GM18498 (cell line): ENCODE data around the gene CABP2.

ENCODE experiments used
- ATAC-seq: cut with Tn5 transposase; IDR thresholded peaks from one replicate; pipeline ENCODE4 v1.9.1; 2021; ENCODE audit warnings: mild to moderate bottlenecking, moderate library complexity; ENCODE audit not compliant: unreplicated experiment

The CABP2 gene

DNA sequence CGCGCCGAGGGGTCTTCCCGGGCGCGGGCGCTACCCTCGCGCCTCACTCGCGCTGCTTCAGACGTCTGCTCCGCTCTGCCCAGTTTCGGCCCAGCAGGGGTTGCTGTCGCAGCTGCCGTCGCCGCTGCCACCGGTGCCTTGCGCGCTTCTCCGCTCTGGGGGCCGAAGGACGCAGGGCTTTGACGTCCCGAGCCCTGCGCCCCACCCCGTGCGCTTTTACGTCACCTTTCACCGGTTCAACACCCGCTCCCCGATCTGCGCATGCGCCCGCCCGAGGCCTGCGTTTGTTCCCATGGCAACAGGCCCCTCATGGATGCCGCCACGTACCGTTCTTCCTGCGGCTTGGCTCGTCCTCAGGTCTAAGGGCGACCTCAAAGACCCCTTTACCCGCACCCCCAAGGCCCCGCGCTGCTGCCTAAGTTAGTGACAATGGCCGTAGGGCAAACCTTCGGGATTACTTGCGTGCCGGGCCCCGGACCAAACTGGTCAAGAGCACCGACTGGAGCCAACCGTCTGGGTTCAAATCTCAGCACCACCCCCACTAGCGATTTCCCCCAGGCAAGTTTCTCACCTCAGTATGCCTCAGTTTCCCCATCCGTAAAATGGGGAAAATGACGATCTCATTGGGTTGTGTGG lies 14.6 kb downstream of the CABP2 start:
- peak; percentile 51 for ATAC-seq

GRCh38 chr11:67507864-67508485 lies 15.3 kb downstream of the CABP2 start, which contains the start of gene CDK2AP2:
CDK2AP2 (minus strand) TSS chr11:67508162; CDS start chr11:67508082, 80 bp downstream.
- ATAC-seq: peak; percentile 79

GRCh38 chr11:67507242-67507863 lies 15.9 kb downstream of the CABP2 start:
- no peak for ATAC-seq

- no peak for ATAC-seq
Measured at GRCh38 chr11:67506426-67507051, 16.7 kb downstream of the CABP2 start.

DNA sequence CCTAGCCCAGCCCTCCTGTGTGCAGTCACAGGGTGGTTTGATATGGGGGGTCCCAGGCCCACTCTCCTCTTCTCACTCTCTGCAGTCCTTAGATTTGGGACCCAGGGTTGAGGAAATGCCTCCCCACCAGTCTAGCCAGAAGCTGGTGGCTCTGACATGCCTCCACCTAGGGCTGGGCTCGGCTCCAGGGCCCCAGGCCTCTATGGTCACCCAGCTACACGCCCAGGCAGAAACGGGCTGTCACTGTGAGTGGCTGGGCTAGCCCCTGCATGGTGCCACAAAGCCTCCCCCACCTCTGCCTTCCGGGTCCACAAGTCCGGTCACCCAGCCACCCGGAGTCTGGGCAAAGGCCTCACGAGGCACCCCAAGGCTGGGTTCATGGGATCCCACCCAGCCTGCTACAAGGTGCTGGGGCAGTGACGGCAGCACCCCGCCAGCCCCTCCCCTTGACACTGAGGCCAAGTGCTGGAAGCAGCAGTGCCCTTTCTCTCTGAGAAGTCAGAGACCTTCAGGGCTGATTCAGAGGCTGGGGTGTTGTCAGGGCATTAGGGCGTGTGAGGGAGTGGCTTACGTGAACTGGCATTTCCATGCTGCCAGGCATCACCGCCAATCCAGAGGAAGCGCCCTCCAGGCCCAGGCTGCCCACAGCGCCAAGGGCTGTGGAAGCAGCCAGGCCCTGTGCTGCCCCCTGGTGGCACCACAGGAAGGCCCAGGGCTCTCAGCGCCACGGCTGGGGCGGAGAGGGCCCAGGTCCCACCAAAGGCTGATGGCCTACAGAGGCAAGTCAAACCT lies 17.4 kb downstream of the CABP2 start:
- ATAC-seq: peak; percentile 22

- peak; percentile 13 for ATAC-seq
Measured at GRCh38 chr11:67504950-67505581, 18.2 kb downstream of the CABP2 start, which contains the start of gene PITPNM1. PITPNM1 (minus strand) TSS chr11:67505363; CDS start chr11:67504180, 1,183 bp downstream.

DNA sequence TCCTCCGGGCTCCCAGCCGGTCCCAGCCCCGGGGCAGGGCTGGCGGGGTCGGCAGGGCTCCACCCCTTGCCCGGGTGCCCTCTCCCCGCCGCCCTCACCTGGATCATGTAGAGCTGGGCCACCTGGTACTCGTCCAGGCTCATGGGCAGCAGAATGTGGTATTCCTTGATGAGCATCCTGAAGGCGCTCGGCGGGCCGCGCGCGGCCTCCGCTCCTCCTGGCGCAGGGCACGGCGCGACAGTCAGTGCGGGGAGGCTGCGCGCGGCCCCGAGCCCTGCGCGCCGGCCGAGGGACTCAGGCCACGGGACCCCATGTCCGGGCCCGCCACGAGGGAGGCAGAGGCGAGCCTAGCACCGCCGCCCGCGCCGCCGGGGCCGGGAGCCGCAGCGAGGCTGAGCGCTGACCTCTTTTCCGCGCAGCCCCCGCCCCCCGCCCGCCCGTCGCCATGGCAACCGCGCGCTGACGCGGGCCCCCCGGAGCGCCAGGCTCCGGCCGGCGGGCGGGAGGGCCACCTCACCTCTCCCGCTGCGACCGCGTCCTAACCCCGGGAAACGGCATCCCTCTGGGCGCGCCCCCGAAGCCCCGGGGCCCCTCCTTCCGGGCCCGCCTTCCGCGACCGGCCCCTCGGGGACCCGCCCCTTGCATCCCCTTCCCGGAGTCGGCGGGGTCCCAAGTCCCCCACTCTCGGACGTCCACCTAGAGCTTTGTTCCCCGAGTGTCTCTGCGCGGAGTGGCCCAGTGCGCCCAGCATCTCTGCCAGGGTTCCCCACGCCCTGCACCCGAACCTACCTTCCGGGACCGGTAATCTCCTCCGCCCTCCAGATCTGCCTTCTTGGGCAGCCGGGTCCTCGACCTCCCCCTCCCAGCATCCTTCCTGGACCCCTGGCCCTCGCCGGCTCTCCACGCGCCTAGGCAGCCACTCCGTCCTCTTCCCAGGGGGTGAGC lies 19.0 kb downstream of the CABP2 start:
- ATAC-seq: no peak

DNA sequence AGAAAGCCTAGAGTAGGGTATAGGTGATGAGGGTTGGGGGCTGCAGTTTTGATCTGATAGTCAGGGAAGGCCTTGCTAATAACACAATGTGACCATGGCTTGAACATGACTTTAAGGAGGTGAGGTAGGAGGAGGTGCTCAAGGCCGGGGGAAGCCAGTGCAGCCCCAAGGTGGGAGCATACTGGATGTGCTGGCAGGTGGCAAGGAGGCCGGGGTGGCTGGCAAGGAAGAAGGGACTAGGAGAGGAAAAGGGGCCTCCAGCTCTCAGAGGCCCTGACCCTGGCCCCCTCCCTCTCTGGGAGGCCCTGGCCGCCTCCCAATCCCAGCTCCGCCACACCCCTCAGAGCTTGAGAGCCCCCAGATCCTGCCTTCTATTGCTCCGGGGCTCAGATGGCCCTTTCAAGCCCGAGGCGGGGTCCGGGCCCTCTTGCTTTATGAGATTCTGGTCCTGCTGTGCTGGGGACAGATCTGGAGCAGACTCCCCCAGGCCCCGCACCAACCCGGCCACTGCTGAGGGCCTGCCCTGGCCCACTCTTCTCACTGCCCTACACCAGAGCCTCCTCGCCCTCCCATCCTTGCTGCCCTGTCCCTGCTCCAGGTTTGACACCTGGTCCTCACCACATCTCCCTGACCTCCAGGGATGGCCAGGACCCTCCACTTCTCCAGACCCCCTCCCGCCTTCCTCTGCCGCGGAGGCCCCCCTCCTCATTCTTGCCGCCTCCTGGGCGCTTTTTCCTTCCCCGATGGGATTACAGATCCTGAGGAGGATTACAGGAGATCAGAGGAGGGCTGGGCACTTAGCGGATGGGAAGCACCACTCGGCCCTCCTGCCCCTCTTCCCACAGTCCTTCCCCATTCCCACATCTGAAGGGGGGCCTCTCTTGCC lies 19.9 kb downstream of the CABP2 start:
- no peak for ATAC-seq

GRCh38 chr11:67502328-67502979 lies 20.8 kb downstream of the CABP2 start:
- ATAC-seq: no peak

DNA sequence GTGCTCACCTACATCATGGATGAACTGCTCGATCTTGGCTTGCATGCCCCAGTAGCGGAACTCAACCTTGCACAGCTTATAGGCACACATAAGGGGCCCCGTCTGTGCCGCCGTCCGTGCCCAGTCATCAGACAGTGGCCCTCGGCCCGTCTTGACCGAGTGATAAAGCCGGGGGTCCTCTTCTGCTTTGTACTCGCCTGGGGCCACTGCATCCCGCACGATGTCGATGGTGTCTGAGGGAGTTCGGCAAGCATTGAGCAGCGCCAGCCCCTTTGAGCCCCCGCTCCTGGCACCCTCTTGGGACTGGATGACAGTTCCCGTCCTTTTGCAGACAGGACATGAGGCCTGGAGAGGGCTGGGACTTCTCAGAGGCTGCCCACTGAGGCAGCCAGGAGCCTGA lies 21.4 kb downstream of the CABP2 start:
- no peak for ATAC-seq

DNA sequence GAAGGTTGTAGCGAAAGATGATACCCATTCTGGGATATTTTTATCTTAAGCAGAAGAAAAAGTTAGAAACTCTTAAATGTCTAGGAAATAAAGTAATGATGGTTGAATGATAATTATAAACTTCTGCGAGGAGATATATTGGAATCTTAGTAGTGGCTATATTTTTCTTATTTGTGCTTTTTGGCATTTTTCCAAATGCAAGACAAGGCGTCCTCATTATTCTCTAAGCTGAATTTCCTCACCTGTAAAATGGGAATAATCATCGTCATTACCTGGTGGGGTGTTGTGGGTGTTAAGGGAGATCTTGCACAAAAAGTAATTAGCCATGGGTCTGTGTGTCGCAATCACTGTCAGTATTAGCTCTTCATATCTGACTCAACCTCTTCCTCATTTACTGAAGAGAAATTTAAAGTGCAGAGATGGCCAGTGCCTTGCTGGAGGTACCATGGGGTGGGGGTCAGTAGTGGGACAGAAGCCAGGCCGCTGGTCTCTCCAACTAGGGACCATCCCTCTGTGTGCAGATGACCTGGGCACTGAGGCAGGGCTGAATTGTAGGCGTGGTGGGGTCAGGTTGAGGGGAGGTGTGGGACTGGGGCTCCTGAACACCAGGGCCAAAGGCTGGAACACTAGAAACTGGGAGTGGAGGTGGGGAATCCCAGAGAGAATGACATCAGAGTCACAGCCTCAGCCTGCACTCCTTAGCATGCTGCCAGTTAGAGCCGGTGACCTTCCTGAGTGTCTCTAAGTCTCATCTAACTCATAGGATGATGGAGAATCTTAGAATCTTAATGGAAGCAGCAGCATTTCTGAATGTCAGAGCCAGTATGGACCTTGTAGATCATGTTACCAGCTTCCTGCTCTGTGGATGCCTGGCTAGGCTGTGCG lies 22.2 kb downstream of the CABP2 start:
- ATAC-seq: no peak

DNA sequence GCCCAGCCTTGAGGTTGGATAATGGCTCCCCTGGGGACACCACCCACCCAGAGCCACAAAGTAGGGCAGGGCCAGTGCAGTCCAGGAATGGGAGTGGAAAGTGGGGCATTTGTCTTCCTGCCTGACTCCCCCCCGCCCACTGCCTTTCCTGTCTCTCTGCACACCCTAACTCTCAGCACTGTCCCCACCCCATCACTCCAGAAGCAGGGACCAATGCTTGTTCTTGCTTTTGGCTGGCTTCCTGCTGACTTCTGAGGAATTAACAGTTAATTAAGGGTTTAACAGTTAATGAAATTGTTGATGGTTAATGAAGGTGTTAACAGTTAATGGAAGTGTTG lies 22.8 kb downstream of the CABP2 start:
- ATAC-seq: no peak

GRCh38 chr11:67499808-67500483 lies 23.3 kb downstream of the CABP2 start:
- ATAC-seq: no peak

- ATAC-seq: no peak
Measured at GRCh38 chr11:67498544-67498972, 24.7 kb downstream of the CABP2 start.

DNA sequence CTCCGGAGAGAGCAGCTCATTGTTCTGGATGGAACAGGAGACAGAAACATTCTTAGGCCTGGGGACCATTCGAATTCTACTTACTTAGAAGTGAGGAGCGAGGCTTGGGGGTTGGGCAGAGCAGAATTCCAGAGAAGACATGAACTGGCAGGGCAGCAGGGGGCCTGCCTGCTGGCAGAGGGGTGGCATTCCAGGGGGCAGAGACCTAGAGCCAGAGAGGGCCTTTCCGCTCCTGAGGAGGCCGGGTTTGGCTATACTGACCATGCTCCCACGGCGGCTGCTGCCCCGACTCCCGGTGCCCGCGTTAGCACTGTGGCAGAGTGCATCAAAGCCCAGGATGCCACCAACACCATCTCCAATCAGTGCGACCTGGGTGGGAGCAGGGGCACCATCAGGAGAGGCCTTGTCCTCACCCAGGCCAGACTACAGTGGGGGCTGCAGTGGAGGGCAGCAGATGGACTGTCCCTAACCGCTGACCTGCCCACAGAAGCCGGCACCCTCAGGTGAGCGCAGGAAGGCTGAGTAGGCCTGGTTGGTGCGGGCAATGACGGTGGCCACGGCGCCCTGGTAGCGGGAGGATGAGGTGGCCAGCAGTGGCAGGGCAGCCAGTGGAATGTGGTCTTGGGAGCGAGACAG lies 25.5 kb downstream of the CABP2 start:
- no peak for ATAC-seq

DNA sequence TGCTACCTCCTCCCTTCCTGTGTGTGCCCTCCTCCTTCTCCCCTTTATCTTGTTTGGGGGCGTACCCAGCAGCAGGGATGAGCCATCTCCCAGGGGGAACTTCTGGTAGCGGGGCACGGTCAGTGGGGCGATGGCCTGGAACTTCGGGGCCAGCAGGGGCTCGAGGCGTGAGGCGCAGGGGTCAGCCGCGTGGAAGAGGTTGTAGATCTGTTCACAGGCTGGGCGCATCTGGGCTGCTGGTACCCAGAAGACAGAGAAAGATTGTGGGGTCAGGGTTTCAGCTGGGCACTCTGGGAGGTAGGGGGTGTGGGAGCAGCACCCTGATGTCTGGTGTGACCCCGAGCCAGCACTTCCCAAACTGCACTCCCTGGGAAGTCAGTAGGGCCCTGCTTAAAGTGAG lies 27.1 kb downstream of the CABP2 start:
- no peak for ATAC-seq
